UCSD-AML1 (cell line): Measurements from ENCODE around the gene SLC11A1.
A peak's percentile ranks its signal among the peaks of the same experiment; 100 is the strongest.

ENCODE experiments used
- DNase-seq: peaks from one replicate; lab custom pipeline; 2025; ENCODE audit not compliant: unreplicated experiment; lab: John Stamatoyannopoulos, UW

SLC11A1 gene

GRCh38 chr2:218381916-218382366 lies at the start of gene SLC11A1:
Gene SLC11A1 (plus strand): TSS chr2:218382273. CDS start chr2:218382369, 96 bp downstream.
- no peak for DNase-seq

GRCh38 chr2:218332288-218332687 lies 49.8 kb upstream of the SLC11A1 start:
- DNase-seq = peak; percentile 62

GRCh38 chr2:218332920-218333645 lies 49.0 kb upstream of the SLC11A1 start:
- peak; percentile 85 for DNase-seq

- DNase-seq = no peak
Observed at GRCh38 chr2:218334531-218334930, 47.5 kb upstream of the SLC11A1 start.

- DNase-seq = no peak
Observed at GRCh38 chr2:218340656-218341055, 41.4 kb upstream of the SLC11A1 start.

GRCh38 chr2:218341381-218341780 lies 40.7 kb upstream of the SLC11A1 start:
- no peak for DNase-seq

GRCh38 chr2:218342837-218343236 lies 39.2 kb upstream of the SLC11A1 start:
- DNase-seq = no peak

- DNase-seq = no peak
Observed at GRCh38 chr2:218343591-218343990, 38.5 kb upstream of the SLC11A1 start.

- no peak for DNase-seq
Observed at GRCh38 chr2:218344090-218344754, 37.9 kb upstream of the SLC11A1 start.

GRCh38 chr2:218344755-218345417 lies 37.2 kb upstream of the SLC11A1 start:
- no peak for DNase-seq

- no peak for DNase-seq
Observed at GRCh38 chr2:218345491-218346236, 36.4 kb upstream of the SLC11A1 start.

GRCh38 chr2:218347172-218347571 lies 34.9 kb upstream of the SLC11A1 start:
- DNase-seq = no peak

GRCh38 chr2:218354045-218354444 lies 28.0 kb upstream of the SLC11A1 start:
- DNase-seq = no peak

GRCh38 chr2:218354850-218355443 lies 27.1 kb upstream of the SLC11A1 start:
- no peak for DNase-seq

- no peak for DNase-seq
Observed at GRCh38 chr2:218357236-218358177, 24.6 kb upstream of the SLC11A1 start.

GRCh38 chr2:218360453-218360852 lies 21.6 kb upstream of the SLC11A1 start:
- peak; percentile 60 for DNase-seq

- DNase-seq = no peak
Observed at GRCh38 chr2:218362606-218363005, 19.5 kb upstream of the SLC11A1 start.

GRCh38 chr2:218363736-218364135 lies 18.3 kb upstream of the SLC11A1 start:
- DNase-seq = no peak

- no peak for DNase-seq
Observed at GRCh38 chr2:218364196-218364595, 17.9 kb upstream of the SLC11A1 start.
